GDM1 (cell line): ENCODE results near the gene MBOAT7.
"Not testable (repeated sequence)": the region's sequence is repeated elsewhere in the genome, so short reads cannot be mapped to it uniquely, and the experiment has no call there.

Experiments used
- DNase-seq: peaks from one replicate; lab custom pipeline; 2025; lab: John Stamatoyannopoulos, UW

The MBOAT7 gene, protein sequence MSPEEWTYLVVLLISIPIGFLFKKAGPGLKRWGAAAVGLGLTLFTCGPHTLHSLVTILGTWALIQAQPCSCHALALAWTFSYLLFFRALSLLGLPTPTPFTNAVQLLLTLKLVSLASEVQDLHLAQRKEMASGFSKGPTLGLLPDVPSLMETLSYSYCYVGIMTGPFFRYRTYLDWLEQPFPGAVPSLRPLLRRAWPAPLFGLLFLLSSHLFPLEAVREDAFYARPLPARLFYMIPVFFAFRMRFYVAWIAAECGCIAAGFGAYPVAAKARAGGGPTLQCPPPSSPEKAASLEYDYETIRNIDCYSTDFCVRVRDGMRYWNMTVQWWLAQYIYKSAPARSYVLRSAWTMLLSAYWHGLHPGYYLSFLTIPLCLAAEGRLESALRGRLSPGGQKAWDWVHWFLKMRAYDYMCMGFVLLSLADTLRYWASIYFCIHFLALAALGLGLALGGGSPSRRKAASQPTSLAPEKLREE

GRCh38 chr19:54189145-54189734 lies at the start of gene MBOAT7:
TSS of gene MBOAT7 (minus strand) at chr19:54189580. CDS start at chr19:54188508, 1,072 bp downstream.
- no peak for DNase-seq

GRCh38 chr19:54233941-54234340 lies 44.6 kb upstream of the MBOAT7 start:
- no peak for DNase-seq

- DNase-seq: peak; percentile 58
Measured at GRCh38 chr19:54231077-54231931, 41.9 kb upstream of the MBOAT7 start.

DNA sequence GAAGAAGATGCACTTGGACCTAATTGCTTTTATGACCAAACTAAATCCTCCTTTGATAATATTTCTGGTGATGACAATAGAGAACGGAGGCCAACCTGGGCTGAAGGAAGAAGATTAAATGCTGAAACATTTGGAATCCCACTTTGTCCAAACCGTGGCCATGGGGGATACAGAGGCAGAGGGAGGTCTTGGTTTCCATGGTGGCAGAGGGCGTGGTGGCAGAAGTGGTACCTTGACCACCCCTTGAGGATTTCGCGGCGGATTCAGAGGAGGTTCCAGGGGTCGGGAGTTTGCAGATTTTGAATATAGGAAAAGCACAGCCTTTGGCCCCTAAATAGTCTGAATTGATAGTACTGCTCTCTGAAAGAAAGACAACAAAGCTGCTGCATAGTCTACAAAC lies 40.7 kb upstream of the MBOAT7 start:
- no peak for DNase-seq

GRCh38 chr19:54229146-54229545 lies 39.8 kb upstream of the MBOAT7 start:
- no peak for DNase-seq

GRCh38 chr19:54224619-54225018 lies 35.2 kb upstream of the MBOAT7 start:
- DNase-seq: not testable (repeated sequence)

DNA sequence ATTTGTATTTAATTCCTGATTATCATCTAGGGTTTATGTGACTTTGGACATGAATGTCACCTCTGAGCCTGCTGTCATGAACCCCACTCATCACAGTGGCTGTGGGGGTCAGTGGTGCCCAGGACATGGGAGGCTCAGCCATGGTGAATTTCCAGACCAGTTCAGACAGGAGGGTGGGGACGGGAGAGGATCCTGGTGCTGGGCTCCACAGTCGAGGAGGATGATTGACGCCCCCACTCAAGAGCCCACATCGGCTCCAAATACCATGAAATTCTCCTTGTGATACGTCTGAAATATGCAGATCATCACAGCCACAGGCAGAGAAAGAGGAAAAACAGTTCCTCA lies 34.5 kb upstream of the MBOAT7 start:
- DNase-seq: not testable (repeated sequence)

DNA sequence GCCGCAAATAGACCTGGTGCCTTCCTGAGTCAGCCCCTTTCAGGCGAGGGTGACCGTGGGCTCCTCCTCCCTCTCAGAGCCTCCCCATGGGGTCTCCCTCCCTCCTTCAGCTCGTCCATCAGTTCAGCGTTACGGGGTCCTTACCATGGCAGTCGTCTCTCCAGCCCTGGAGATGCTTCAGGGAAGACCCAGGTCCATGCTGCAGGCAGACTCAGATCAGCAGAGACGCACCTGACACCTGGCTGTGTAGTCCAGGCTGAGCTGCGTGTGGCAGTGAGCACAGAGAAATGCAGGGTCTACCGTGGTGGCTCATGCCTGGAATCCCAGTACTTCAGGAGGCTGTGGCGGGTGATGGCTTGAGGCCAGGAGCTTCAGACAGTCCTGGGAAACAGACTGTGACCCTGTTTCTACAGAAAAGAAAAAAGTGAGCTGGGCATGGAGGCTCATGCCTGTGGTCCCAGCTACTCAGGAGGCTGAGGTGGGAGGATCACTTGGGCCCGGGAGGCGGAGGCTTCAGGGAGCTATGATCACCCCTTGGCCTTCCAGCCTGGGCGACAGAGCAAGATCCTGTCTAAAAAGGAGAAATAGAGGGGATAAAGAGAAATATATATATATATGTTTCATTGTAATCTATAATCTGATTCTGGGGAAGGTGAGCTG lies 34.0 kb upstream of the MBOAT7 start:
- not testable (repeated sequence) for DNase-seq

GRCh38 chr19:54222474-54223276 lies 33.3 kb upstream of the MBOAT7 start, which contains the start of gene LILRB3:
TSS of gene LILRB3 (minus strand) at chr19:54223007. CDS start at chr19:54222976, 31 bp downstream.
- DNase-seq: not testable (repeated sequence)

DNA sequence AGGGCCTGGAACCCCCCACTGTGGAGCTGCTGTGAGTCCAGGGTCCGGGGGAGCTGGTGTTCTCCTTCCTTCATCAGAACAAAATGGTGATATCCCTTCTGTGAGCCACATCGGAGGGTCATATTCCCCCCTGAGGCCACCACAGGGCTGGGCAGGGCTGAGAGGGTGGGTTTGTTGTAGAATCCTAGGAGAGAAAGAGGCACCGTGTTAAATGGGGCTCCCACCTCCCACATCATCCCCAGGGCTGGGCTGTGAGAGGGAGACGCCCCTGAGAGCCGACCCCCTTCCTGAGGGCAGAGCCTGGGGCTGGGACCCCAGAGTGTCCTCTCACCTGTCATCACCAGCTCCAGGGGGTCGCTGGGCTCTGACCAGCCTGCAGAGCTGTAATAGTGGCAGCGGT lies 32.6 kb upstream of the MBOAT7 start:
- DNase-seq: not testable (repeated sequence)

GRCh38 chr19:54219702-54220101 lies 30.3 kb upstream of the MBOAT7 start:
- DNase-seq: not testable (repeated sequence)

GRCh38 chr19:54218960-54219661 lies 29.7 kb upstream of the MBOAT7 start:
- DNase-seq: no peak

DNA sequence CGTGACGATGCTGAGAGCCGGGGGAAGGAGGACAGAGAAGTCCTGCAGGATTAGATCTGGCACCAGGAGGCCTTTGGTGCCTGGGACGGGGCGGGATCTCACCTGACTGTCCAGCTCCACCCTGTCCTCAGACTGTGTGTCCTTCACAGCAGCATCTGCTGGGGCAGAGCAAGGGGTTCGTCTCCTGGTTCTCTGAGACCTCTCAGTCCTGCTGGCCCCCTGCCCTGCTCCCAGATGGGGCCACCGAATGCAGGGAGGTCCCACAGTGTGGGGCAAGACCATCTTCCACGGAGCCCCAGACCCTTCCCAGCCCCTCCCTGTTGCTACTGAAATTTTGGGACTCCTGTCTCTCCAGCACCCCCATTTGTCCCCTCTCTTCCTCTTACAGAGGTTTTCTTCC lies 28.9 kb upstream of the MBOAT7 start:
- DNase-seq: no peak

- not testable (repeated sequence) for DNase-seq
Measured at GRCh38 chr19:54217517-54218247, 28.3 kb upstream of the MBOAT7 start.

GRCh38 chr19:54216869-54217268 lies 27.5 kb upstream of the MBOAT7 start:
- DNase-seq: no peak

- not testable (repeated sequence) for DNase-seq
Measured at GRCh38 chr19:54214734-54215133, 25.4 kb upstream of the MBOAT7 start.

- DNase-seq: not testable (repeated sequence)
Measured at GRCh38 chr19:54214217-54214616, 24.8 kb upstream of the MBOAT7 start.

- no peak for DNase-seq
Measured at GRCh38 chr19:54211235-54211634, 21.9 kb upstream of the MBOAT7 start.

DNA sequence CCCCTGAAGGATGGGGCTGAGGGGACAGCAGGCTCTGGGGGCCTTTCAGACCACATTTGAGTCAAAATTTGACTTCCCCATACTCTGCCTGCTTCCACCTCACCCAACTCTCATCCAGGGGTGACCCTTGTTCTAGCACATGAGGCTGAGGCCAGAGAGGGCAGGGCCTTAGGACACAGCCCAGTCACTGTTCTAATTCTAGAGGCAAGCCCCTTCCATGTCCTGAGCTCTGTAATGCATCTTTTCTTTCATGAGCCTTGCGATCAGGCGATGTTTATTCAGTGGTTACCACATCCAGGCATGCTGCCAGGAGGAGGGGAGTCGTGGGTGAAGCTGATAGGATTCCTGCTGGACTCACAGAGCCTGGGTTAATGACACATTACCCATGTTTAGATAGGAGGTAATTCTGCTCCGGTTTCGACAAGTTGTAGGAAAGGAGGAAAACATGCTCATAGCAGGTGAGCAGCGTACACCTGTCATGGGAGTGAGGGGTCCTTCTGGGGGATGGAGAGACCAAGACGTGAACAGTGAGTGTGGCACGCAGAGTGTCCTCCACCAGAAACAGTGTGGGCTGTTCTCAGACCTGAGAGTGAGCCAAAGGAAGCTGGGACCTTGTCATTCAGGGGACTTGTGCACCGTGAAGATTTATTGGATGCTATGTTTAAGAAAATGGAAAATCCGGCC lies 20.6 kb upstream of the MBOAT7 start:
- peak; percentile 72 for DNase-seq
